HG03378 (cell line): Measurements from ENCODE around the gene DSC2.
"Not testable (repeated sequence)": the region's sequence is repeated elsewhere in the genome, so short reads cannot be mapped to it uniquely, and the experiment has no call there.

ENCODE experiments used
- ATAC-seq: cut with Tn5 transposase; IDR thresholded peaks from one replicate; pipeline ENCODE4 v1.9.1; 2021; ENCODE audit warnings: mild to moderate bottlenecking, moderate library complexity; ENCODE audit not compliant: unreplicated experiment

The DSC2 gene

GRCh38 chr18:31102025-31102684, at the start of gene DSC2:
Gene DSC2 (minus strand): TSS chr18:31102421. CDS start chr18:31101971, 450 bp downstream.
- no peak for ATAC-seq

- ATAC-seq, result no peak
These were observed 47.1 kb upstream of the DSC2 start for GRCh38 chr18:31149351-31149750.

- ATAC-seq, result no peak
These were observed 46.4 kb upstream of the DSC2 start for GRCh38 chr18:31148600-31148999.

- ATAC-seq, result no peak
These were observed 44.6 kb upstream of the DSC2 start for GRCh38 chr18:31146809-31147208.

- ATAC-seq, result no peak
These were observed 40.8 kb upstream of the DSC2 start for GRCh38 chr18:31143025-31143424.

- no peak for ATAC-seq
These were observed 36.5 kb upstream of the DSC2 start for GRCh38 chr18:31138709-31139108.

- no peak for ATAC-seq
These were observed 32.8 kb upstream of the DSC2 start for GRCh38 chr18:31134988-31135529.

DNA sequence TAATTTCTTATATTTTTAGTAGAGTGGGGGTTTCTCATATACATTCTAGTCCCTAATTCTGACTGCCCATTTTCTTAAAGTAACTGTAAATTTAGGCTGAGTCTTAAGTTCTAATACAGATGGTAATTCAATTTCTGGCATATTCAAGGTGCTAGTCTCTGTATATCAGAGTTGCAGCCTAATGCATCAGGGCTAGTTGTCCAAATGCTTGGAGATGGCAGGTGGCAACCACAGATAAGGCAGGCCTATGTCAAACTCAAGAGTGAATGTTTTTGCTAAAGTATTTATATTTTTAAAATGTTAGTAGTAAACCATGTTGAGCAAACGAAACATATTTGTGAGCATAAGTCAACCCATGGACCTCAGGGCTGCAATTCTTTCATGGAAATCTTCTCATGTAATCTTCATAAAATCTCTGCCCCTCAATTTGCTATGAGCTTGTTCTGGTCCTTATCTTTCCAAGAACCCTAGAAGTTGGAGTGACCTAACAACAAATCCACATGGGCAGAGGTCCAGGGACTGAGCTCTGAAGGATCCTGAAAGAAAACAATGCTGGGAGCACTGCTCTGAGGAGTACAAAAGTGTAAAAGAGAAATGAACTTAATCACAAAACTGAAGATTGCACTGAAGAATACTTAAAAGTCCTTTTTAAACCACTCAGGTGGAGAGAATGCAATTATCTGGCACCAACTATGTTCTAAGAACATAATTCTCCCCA, 27.3 kb upstream of the DSC2 start:
- no peak for ATAC-seq

DNA sequence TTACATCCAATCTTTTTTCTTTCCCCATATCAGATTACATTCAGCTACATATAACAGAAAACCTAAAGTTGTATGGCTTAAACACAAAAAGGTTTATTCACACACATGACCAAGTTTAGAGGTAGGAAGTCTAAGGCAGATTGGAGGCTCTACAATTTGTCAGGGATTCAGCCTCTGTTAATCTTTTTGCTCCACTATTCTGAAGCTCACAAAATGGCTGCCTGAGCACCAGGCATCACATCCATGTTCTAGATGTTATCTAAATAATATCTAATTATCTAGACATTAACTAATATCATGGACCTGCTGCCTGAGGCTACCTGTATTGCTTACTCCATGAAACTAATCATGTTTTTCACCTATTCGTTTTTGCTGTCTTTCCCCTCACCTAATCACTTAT, 23.7 kb upstream of the DSC2 start:
- no peak for ATAC-seq

DNA sequence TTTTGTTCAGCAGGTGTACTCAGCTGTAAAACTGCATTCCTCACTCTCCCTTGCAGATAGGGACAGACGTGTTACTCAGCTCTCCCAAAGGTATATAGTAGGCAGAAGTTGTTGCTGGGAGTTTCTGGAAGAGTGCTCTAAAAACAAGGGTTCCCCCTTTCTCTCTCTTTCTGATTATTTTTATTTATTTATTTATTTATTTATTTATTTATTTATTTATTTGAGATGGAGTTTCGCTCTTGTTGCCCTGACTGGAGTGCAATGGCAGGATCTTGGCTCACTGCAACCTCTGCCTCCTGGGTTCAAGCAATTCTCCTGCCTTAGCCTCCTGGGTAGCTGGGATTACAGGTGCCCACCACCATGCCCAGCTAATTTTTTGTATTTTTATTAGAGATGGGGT, 20.9 kb upstream of the DSC2 start:
- not testable (repeated sequence) for ATAC-seq

DNA sequence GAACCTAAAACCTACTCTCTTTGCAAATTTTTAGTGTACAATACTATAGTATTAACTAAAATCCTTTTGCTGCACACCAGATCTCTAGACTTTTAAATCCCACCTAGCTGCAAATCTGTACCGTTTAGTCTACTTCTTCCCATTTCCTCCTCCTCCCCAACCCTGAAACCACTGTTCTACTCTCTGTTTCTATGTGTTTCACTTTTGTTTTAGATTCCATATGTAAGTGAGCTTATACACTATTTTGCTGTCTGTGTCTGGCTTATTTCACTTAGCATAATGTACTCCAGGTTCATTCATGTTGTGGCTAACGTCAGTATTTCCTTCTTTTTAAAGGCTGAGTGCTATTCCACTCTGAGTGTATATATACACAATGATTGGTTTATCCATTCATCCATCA, 18.4 kb upstream of the DSC2 start:
- no peak for ATAC-seq

DNA sequence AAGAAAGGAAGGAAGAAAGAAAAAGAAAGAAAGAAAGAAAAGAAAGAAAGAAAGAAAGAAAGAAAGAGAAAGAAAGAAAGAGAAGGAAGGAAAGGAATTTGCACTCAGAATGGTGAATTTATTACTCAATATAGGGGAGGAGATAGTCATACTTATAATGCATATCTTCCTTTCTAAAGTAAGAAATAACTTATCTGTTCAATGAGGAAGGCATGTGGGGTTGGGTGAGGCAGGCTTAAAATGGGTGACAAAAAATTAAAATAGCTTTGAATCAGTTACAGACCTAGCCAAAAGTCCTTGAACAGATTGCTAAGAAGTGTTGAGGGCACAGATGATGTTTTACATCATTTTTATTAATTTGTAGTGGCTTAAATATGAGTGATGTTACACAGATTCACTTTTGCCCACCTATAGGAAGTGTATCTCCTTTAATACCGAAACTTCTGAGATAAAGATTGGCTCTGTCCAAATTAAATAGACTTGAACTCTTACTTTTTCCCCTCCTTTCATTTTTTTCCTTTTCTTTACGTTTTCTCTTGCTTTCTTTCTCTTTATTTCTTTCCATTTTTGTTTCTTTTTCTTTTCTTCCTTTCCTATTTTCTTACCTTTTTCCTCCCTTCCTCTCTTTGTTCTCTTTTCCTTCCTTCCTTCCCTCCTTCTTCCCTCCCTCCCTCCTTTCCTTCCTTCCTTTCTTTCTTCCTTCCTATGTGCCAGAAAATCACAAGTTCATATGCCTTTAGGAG, 14.8 kb upstream of the DSC2 start:
- ATAC-seq, result no peak

DNA sequence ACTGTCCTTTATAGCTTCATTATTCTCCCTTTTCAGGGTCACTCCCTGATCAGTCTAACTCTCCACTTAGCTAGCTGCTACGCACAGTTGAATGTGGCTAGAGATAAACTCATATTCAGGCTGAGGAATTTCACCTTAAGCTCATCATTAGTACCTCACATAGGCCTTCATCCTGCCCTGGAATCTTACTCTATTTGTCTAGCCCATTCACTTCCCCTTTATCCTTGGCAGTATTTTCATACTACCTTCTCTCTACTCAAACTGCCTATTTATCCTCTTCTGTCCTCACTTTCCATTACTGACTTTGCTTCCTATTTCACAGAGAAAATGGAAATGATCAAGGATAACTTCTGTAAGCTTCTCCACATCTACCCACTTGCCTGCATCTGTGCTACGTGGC, 10.6 kb upstream of the DSC2 start:
- no peak for ATAC-seq

DNA sequence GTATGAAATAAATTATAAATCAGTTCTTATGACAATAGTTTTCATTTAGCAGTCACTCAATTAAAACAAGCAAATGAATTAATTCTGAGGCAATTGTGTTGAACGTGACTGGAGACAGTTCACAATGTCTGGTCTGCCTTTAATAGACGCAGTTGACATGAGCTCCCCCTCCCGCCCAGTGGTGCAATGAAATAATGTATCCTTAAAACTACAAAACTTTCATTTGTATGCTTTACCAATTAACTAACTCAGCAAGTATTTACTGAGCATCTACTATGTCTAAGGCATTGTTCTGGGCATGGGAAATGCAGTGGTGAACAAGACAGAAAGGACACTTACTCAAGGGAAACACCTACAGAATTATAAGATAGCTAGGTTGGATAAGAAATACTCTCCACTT, 3.5 kb upstream of the DSC2 start:
- no peak for ATAC-seq

DNA sequence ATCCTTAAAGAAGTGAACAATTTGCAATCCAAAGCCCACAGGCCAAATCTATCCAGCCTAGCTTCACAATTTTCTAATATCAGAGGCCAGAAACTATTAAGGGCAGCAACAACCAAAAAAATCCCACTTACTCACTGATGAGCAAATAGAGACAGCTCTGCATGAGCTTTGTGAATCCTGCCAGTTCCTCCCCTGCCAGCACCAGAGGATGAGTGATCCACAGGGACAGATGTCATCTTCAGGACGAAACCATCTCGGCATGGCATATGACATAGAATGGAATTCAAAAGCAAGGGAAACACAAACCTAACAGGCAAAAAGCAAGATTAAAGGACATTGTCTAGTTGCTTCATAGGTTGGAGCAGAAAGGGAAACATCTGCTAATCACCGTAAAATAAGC, 2.2 kb upstream of the DSC2 start:
- no peak for ATAC-seq

GRCh38 chr18:31103423-31103822, 1.2 kb upstream of the DSC2 start:
- ATAC-seq, result no peak

GRCh38 chr18:31102941-31103340, 720 bp upstream of the DSC2 start:
- no peak for ATAC-seq

DNA sequence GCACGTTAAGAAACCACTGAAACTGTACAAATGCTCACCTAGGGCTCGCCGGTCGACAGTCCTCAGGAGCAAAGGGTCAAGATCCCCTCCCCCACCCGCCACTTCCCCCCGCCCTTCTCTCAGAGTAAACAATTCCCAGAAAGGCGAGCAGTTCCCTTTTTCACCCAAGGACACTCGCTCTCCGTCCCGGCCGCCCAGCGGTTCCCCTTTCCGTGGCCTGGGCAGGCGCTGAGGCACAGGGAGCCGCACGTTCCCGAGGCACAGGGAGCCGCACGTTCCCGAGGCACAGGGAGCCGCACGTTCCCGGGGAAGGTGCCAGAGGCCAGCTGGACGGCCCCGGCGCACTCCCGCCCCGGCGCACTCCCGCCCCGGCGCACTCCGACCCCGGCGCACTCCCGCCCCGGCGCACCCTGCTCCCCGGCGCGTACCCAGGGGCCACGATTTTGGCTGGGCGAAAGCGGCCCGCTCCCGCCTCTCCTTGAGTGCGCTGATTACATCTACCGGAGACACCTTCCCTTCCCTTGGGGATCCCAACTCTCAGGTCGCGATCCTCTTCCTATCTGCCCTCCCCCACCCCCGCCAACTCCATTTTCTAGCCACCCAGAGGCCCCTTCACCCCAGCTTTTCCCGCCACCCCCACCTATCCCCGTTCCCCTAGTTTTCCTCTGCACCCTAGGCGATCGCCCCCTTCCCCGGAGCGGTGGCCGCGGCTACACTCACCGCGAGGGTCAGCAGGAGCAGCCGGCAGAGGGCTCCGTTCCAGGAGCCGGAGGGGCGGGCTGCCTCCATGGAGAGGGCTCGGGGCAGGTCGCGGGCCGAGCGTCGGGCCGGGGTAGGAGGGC, 817 bp downstream of the DSC2 start:
- ATAC-seq, result peak; percentile 47

DNA sequence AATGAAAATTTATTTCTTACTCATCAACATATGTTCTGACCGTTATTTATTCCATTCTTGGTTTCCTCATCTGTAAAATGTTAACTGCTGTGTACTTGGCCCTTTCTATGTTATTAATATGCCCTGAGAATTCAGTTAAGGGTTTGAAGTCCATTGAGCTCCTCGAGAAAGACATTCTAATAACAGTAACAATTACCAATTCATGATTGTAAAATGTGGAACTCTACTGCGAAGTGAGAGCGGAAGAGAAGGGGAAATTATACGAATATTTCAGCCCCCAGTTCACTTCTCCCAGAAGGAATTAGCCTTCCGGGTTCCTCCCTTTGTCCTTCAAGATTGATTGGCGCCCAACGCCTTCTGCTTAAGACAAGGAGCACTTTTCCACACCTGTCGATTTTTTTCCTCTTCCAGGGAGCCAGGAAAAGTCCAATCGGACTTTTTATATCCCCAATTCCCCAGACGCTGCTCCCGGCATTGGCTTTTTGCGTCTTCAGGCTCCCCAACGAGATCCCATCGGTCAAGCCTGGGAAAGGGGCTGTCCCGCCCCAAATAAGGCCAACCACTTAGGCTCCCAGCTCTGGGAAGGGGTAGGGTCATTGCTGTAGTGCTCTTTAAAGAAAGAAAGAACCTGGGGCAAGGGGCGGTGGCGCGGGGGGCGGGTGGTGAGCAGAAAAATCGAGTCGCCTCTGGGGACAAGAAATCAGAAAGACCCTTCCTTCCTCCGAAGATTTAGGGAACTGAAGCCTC, 1.6 kb downstream of the DSC2 start:
- ATAC-seq, result no peak
